Trophoblast cell (in vitro differentiated cells and primary cell): ENCODE results near the gene STARD3NL.
"Not testable (repeated sequence)": the region's sequence is repeated elsewhere in the genome, so short reads cannot be mapped to it uniquely, and the experiment has no call there.

Experiments used
- DNase-seq, 2 donors: peaks; one replicate each; pipeline ENCODE4 v3.0.0-alpha.2; 2016
- H2AFZ ChIP-seq: 2 replicates; pipeline ENCODE4 v1.6.1; 2013; ENCODE audit warnings: low read length, moderate library complexity, mild to moderate bottlenecking; ENCODE audit not compliant: insufficient read depth, poor library complexity
- H2AK5ac ChIP-seq: 2 replicates; pipeline ENCODE4 v1.6.1; 2013; ENCODE audit warnings: mild to moderate bottlenecking, low read length
- H2BK120ac ChIP-seq: 2 replicates; pipeline ENCODE4 v1.6.1; 2013; ENCODE audit warnings: low read length, mild to moderate bottlenecking, moderate library complexity; ENCODE audit not compliant: insufficient read depth, poor library complexity
- H2BK12ac ChIP-seq: 2 replicates; pipeline ENCODE4 v1.6.1; 2013; ENCODE audit warnings: mild to moderate bottlenecking, low read length, moderate library complexity
- H2BK5ac ChIP-seq: 2 replicates; pipeline ENCODE4 v1.6.1; 2013; ENCODE audit warnings: low read length, low read depth, moderate library complexity, mild to moderate bottlenecking; ENCODE audit not compliant: poor library complexity
- H3K14ac ChIP-seq: 2 replicates; pipeline ENCODE4 v1.6.1; 2013; ENCODE audit warnings: mild to moderate bottlenecking, low read length
- H3K18ac ChIP-seq: 2 replicates; pipeline ENCODE4 v1.6.1; 2013; ENCODE audit warnings: mild to moderate bottlenecking, low read length
- H3K23ac ChIP-seq: 2 replicates; pipeline ENCODE4 v1.6.1; 2013; ENCODE audit warnings: low read length
- H3K27ac ChIP-seq: 2 replicates; pipeline ENCODE4 v1.5.1; 2013; ENCODE audit warnings: low read depth, mild to moderate bottlenecking, inconsistent platforms, low read length, moderate library complexity
- H3K27me3 ChIP-seq: 2 replicates; pipeline ENCODE4 v1.6.1; 2013; ENCODE audit warnings: inconsistent platforms, mild to moderate bottlenecking, low read length, moderate library complexity; ENCODE audit not compliant: insufficient read depth
- H3K36me3 ChIP-seq, 2 experiments: 1 replicate in 1 of 2; 2 replicates in 1 of 2; pipeline ENCODE4 v1.6.1; 2013; ENCODE audit warnings: low read length in 2 of 2, mild to moderate bottlenecking in 2 of 2, moderate library complexity in 1 of 2; ENCODE audit not compliant: insufficient read depth in 2 of 2, control insufficient read depth in 1 of 2
- H3K4ac ChIP-seq: 2 replicates; pipeline ENCODE4 v1.6.1; 2013; ENCODE audit warnings: low read depth, mild to moderate bottlenecking, low read length, moderate library complexity
- H3K4me1 ChIP-seq, 2 experiments: 1 replicate in 1 of 2; 2 replicates in 1 of 2; pipeline ENCODE4 v1.6.1; 2013; ENCODE audit warnings: low read length in 2 of 2, mild to moderate bottlenecking in 2 of 2, moderate library complexity in 1 of 2; ENCODE audit not compliant: insufficient read depth in 2 of 2, control insufficient read depth in 1 of 2
- H3K4me2 ChIP-seq: 2 replicates; pipeline ENCODE4 v1.6.1; 2013; ENCODE audit warnings: inconsistent platforms, mild to moderate bottlenecking, low read length, moderate library complexity
- H3K4me3 ChIP-seq: 2 replicates; pipeline ENCODE4 v1.5.1; 2013; ENCODE audit warnings: mild to moderate bottlenecking, low read depth, low read length, inconsistent platforms
- H3K79me1 ChIP-seq: one replicate; pipeline ENCODE4 v1.6.1; 2013; ENCODE audit warnings: low read length
- H3K79me2 ChIP-seq: 2 replicates; pipeline ENCODE4 v1.6.1; 2013; ENCODE audit warnings: low read length, mild to moderate bottlenecking; ENCODE audit not compliant: control insufficient read depth, insufficient read depth, poor library complexity
- H3K9ac ChIP-seq: 2 replicates; pipeline ENCODE4 v1.6.1; 2013; ENCODE audit warnings: mild to moderate bottlenecking, low read length
- H3K9me3 ChIP-seq: 2 replicates; pipeline ENCODE4 v1.6.1; 2013; ENCODE audit warnings: low read depth, mild to moderate bottlenecking, control low read depth, inconsistent platforms, low read length; ENCODE audit not compliant: insufficient read depth
- H4K12ac ChIP-seq: 2 replicates; pipeline ENCODE4 v1.6.1; 2013; ENCODE audit warnings: low read depth, mild to moderate bottlenecking, low read length, moderate library complexity
- H4K8ac ChIP-seq: 2 replicates; pipeline ENCODE4 v1.6.1; 2013; ENCODE audit warnings: low read depth, mild to moderate bottlenecking, low read length, moderate library complexity
- H4K91ac ChIP-seq: one replicate; pipeline ENCODE4 v1.6.1; 2013; ENCODE audit warnings: low read depth, mild to moderate bottlenecking, low read length, moderate library complexity
- WGBS: extraction: QIAGEN DNeasy Blood & Tissue Kit; methylation state at CpG from one replicate; pipeline ENCODE4 v1.1.7; 2013; ENCODE audit warnings: missing lambda C conversion rate; ENCODE audit not compliant: insufficient read length, insufficient coverage; ENCODE audit errors: extremely low coverage; 5-methylcytosine and 5-hydroxymethylcytosine counted together

Gene STARD3NL

GRCh38 chr7:38175547-38175946 is 2.5 kb upstream of the STARD3NL start:
- not testable (repeated sequence) for H3K9me3 ChIP-seq
- no CpG with 5 or more reads among the region's 9 CpGs for WGBS

DNA sequence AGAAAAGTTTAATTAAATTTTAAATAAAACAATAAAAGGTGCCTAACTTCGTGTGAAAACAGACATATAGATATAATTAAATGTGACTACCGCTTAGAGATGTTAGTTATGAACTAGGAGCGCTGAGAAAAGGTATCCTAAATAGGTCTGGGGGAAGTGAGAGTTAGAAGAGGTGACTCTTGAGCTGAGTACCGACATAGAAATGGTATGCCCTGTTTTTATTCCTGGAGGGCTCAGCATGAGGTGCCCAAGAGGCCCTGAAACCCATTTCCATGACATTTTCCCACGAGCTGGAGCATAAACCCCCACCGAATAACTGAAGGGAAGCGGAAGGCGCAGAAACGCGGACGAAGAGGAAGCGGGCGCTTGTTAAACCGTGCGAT is 433 bp upstream of the STARD3NL start:
- peak overlapping the region; percentile 50 for H4K91ac ChIP-seq
- peaks cover 8% of the 10 kb centered on the region for H3K79me2 ChIP-seq
- H2BK120ac ChIP-seq: no peak overlapping the region
- peak overlapping the region; percentile 75 for H4K8ac ChIP-seq
- H3K14ac ChIP-seq: peak overlapping the region; percentile 27
- no peak overlapping the region for H3K23ac ChIP-seq
- peak overlapping the region; percentile 65 for H3K4me3 ChIP-seq
- no peak for DNase-seq
- H3K9ac ChIP-seq: peak overlapping the region; percentile 88
- no peak overlapping the region for H2AK5ac ChIP-seq
- H2BK12ac ChIP-seq: no peak overlapping the region
- no peak overlapping the region for H3K4ac ChIP-seq
- no peaks in the 10 kb centered on the region for H3K36me3 ChIP-seq
- H2BK5ac ChIP-seq: peak overlapping the region; percentile 54
- peak overlapping the region; percentile 55 for H3K27ac ChIP-seq
- no peaks in the 10 kb centered on the region for H3K27me3 ChIP-seq
- peak overlapping the region; percentile 3 for H3K18ac ChIP-seq
- peak overlapping the region; percentile 94 for H3K4me2 ChIP-seq
- H3K79me1 ChIP-seq: peaks cover 8% of the 10 kb centered on the region
- H4K12ac ChIP-seq: peak overlapping the region; percentile 58
- H2AFZ ChIP-seq: peak overlapping the region; percentile 51
- H3K4me1 ChIP-seq: peaks cover 3% of the 10 kb centered on the region in 2 experiments
- no CpG with 5 or more reads among the region's 15 CpGs for WGBS
- H3K9me3 ChIP-seq: no peaks in the 10 kb centered on the region

More at GRCh38 chr7:38175547-38175946, 2.5 kb upstream of the STARD3NL start:
- not testable (repeated sequence) for H3K4me1 ChIP-seq, H3K9ac ChIP-seq, H2BK5ac ChIP-seq, H2AK5ac ChIP-seq, H3K79me1 ChIP-seq, H3K36me3 ChIP-seq, DNase-seq, H3K18ac ChIP-seq, H3K23ac ChIP-seq, H4K8ac ChIP-seq, H3K27ac ChIP-seq, H3K79me2 ChIP-seq, H3K4me2 ChIP-seq, H4K12ac ChIP-seq, H3K14ac ChIP-seq, H2AFZ ChIP-seq, H4K91ac ChIP-seq, H3K4ac ChIP-seq, H2BK120ac ChIP-seq, H3K4me3 ChIP-seq, H3K27me3 ChIP-seq, H2BK12ac ChIP-seq

DNA sequence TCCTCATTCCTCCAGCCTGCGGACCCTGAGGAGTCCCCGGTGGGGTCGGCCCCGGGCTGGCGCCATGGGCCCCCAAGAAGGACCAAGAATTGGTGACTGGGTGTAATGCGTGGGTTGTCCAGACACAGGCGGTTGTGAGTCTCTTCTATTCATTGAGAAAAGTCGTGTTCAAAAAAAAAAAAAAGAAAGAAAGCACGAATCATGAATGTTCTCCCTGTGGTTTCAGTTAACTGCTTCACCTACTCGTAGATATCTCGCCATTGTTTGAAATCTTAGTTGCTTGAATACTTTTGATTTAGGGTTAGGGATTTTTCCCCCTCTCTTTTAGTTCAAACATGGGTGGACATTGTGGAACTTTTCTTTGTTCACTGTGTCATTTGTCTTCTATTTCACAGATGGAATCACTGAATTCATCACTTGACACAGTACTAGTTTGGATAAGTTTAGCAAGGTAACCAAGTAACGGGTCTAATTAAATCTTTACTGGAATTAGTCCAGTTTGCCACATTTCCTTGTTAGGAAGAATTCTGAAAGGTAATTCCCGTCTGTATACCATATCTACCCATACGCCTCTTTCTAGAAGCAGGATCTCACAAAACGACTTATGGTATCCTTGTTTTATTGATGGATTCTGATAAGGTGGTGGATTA is 775 bp downstream of the STARD3NL start:
- peak overlapping the region; percentile 68 for H3K14ac ChIP-seq
- peak overlapping the region; percentile 2 for H2BK12ac ChIP-seq
- peak overlapping the region; percentile 76 for H3K18ac ChIP-seq
- peaks cover 8% of the 10 kb centered on the region for H3K79me1 ChIP-seq
- peak overlapping the region; percentile 61 for H2BK120ac ChIP-seq
- H3K27me3 ChIP-seq: no peaks in the 10 kb centered on the region
- H3K4me3 ChIP-seq: peak overlapping the region; percentile 90
- H3K4me2 ChIP-seq: peak overlapping the region; percentile 76
- H4K91ac ChIP-seq: peak overlapping the region; percentile 72
- no peaks in the 10 kb centered on the region for H3K36me3 ChIP-seq
- peak overlapping the region; percentile 90 for H3K9ac ChIP-seq
- peak overlapping the region; percentile 72 for H2AK5ac ChIP-seq
- peak overlapping the region; percentile 53 for H3K4ac ChIP-seq
- peak overlapping the region; percentile 81 for H2BK5ac ChIP-seq
- H3K23ac ChIP-seq: no peak overlapping the region
- peaks cover 3% of the 10 kb centered on the region in 2 experiments for H3K4me1 ChIP-seq
- H2AFZ ChIP-seq: peak overlapping the region; percentile 99
- H3K27ac ChIP-seq: peak overlapping the region; percentile 31
- peaks cover 8% of the 10 kb centered on the region for H3K79me2 ChIP-seq
- no CpG with 5 or more reads among the region's 15 CpGs for WGBS
- no peak for DNase-seq
- no peaks in the 10 kb centered on the region for H3K9me3 ChIP-seq
- peak overlapping the region; percentile 93 for H4K8ac ChIP-seq
- peak overlapping the region; percentile 49 for H4K12ac ChIP-seq

- Histone ChIP-seq H3K27me3 (no peaks in the 10 kb centered on the region), H3K79me2 (peaks cover 11% of the 10 kb centered on the region), H4K91ac (no peak overlapping the region), H3K14ac (no peak overlapping the region), H3K4me3 (no peak overlapping the region), H3K23ac (no peak overlapping the region), H4K8ac (no peak overlapping the region), H4K12ac (no peak overlapping the region), H3K9ac (no peak overlapping the region), H3K4me1 (peaks cover 3% of the 10 kb centered on the region in 2 experiments), H3K9me3 (no peaks in the 10 kb centered on the region), H3K4me2 (no peak overlapping the region), H3K79me1 (peaks cover 8% of the 10 kb centered on the region), H2AFZ (peak overlapping the region; percentile 63), H3K36me3 (peaks cover 0 to 3% of the 10 kb centered on the region in 2 experiments), H2BK12ac (no peak overlapping the region), H2BK5ac (no peak overlapping the region), H2AK5ac (no peak overlapping the region), H2BK120ac (no peak overlapping the region), H3K27ac (no peak overlapping the region), H3K18ac (no peak overlapping the region), H3K4ac (peak overlapping the region; percentile 91)
- no peak for DNase-seq
- WGBS: no CpG with 5 or more reads among the region's 2 CpGs
Measured at GRCh38 chr7:38179776-38180226, 1.8 kb downstream of the STARD3NL start.
